Activated CD8-positive, alpha-beta T cell treated with anti-CD3 and anti-CD28 coated beads, Interleukin-2, amount 10 ng/mL, durations not matched to agents 7 days and 5 days (primary cell): ENCODE measurements around the gene C11orf42. TPM values are rescaled to one million over a fixed set of nuclear protein-coding genes. Genes with fewer than 3 reads are reported as not detected.

Experiments used
- ATAC-seq: fragments of 150-1000 bp; cut with Tn5 transposase; one replicate; pipeline ENCODE4 v1.10.0; 2021; ENCODE audit warnings: moderate library complexity
- CTCF ChIA-PET: fragments of 350-600 bp; sonication (Branson Sonifier 250); formaldehyde crosslinking; loops from one replicate; lab custom pipeline; 2021; ENCODE audit warnings: antibody characterized with exemption; lab: Charles Lee
- POLR2A ChIA-PET: fragments of 350-600 bp; sonication (Branson Sonifier 250); formaldehyde crosslinking; loops from one replicate; lab custom pipeline; 2021; ENCODE audit warnings: antibody characterized with exemption; lab: Charles Lee
- DNase-seq: peaks from one replicate; pipeline ENCODE4 v3.0.0-alpha.2; 2020
- H3K27ac Mint-ChIP-seq: one replicate; pipeline ENCODE4 v1.8.0; 2021; ENCODE audit warnings: mild to moderate bottlenecking, mixed read lengths
- H3K27me3 Mint-ChIP-seq: one replicate; pipeline ENCODE4 v1.8.0; 2021; ENCODE audit warnings: low read depth, mixed read lengths
- H3K36me3 Mint-ChIP-seq: one replicate; pipeline ENCODE4 v1.8.0; 2021; ENCODE audit warnings: low read depth, mixed read lengths
- H3K4me1 Mint-ChIP-seq: one replicate; pipeline ENCODE4 v1.8.0; 2021; ENCODE audit warnings: low read depth, mixed read lengths
- H3K4me3 Mint-ChIP-seq: one replicate; pipeline ENCODE4 v1.8.0; 2021; ENCODE audit warnings: mild to moderate bottlenecking, mixed read lengths
- H3K9me3 Mint-ChIP-seq: one replicate; pipeline ENCODE4 v1.8.0; 2022; ENCODE audit warnings: mixed read lengths; ENCODE audit not compliant: insufficient read depth
- total RNA-seq, 2 experiments: library from RNA; stranded (reverse); gene quantifications; one replicate each; pipeline ENCODE4 v1.2.3, GENCODE V29; 2021

C11orf42 gene, protein sequence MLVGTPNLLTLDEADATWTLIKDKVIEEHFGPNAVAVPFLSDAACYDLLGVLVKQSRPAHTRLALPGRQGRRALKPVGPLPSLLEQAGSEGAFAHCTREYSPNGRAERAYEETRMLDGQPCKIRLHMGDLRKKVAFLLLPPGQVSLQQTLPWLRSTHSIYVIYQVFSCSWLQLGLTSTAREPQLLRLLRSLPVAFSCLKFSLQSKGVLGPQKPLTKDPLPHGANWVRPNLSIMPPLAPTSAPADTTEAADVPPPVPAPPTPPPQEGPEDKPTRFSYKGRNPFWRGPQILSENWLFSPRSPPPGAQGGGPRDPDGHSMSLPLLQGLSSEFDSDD
- not detected for total RNA-seq

DNA sequence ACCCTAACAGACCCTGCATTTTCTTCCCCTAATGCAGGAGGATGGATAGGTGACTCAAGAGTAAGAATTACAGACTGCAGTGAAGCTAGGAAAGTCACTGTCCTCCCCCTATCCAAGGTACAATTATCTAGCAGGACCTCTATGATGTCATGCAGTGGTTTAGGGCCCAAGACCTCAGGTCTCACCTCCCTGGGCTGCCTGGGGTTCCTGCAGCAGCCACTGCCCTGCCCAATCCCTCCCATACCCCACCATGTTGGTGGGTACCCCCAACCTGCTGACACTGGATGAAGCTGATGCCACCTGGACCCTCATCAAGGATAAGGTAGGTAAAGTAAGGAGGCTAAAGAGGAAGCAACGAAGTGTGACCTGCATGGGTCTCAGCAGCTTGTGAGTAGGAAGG lies at the start of gene C11orf42:
TSS of gene C11orf42 (plus strand) at position 192 of the 400 bp plus-strand sequence. CDS start at position 251, 59 bp downstream.
- no peaks in the 10 kb centered on the region for H3K27me3 Mint-ChIP-seq
- no peak for ATAC-seq
- H3K9me3 Mint-ChIP-seq: no peaks in the 10 kb centered on the region
- no peak for DNase-seq
- no peak within 1 kb of the TSS for H3K4me3 Mint-ChIP-seq
- CTCF ChIA-PET: no interaction called here
- H3K36me3 Mint-ChIP-seq: peaks cover 18% of the 10 kb centered on the region
- H3K4me1 Mint-ChIP-seq: peaks cover 37% of the 10 kb centered on the region
- no peak within 1 kb of the TSS for H3K27ac Mint-ChIP-seq
- POLR2A ChIA-PET: interaction anchor here (2.0 kb wide), 1 partner anchor 30 kb away, joined by 5 read pairs; no protein-coding TSS in a partner anchor

DNA sequence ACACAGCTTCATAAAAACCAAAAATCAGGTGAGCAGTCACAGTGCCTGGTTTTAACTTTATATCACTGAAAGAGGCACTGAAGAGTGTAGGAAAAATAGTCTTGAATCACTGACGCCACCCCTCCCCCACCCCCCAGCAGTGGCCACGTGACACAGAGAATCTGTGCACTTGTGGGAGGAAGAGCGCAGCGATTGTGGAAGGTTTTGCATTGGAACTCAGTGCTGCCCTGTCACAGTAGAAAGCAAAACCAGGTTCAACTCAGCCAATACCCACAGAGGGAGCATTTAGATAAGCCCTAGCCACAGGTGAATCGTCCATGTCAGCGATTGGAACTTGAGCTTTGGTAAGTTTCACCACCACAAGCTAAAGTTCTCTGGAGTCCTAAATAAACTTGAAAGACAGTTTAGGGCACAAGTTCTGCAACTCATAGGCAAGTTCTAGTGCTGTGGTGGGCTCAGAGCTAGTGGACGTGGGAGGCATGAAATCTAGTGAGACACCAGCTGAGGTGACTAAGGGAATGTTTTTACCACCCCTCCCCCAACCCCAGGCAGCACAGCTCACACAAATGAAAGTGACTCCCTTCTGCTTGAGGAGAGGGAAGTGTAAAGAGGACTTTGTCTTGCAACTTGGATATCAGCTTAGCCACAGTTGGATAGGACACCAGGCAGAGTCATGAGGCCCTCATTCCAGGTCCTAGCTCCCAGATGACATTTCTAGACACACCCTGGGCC lies 48.6 kb upstream of the C11orf42 start:
- Mint-ChIP-seq H3K36me3 (no peaks in the 10 kb centered on the region), H3K4me3 (no peak overlapping the region), H3K27me3 (peaks cover 4% of the 10 kb centered on the region), H3K4me1 (no peaks in the 10 kb centered on the region), H3K9me3 (no peaks in the 10 kb centered on the region), H3K27ac (no peak overlapping the region)
- CTCF ChIA-PET: interaction anchor here (1.3 kb wide), 1 partner anchor 15 kb away, joined by 3 read pairs; no protein-coding TSS in a partner anchor
- DNase-seq: no peak
- POLR2A ChIA-PET: no interaction called here
- no peak for ATAC-seq

DNA sequence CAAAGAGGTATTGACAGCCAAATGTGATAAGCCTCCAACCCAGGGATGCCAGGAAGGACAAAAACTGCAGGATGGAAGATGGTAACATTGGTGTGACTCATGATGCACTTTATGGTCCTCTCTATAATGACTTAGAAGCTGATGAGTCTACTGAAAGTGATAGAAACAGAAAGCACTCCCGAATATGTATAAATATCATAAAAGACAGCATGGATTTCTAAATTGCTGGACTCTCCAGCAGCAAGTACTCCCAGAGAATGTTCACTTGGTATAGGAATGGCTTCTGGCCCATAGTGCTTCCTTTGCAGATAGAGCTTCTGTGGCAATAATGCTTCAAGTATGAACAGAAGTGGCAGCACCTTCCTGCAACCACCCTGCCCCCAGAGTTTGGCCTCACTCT lies 35.1 kb upstream of the C11orf42 start, which contains the start of gene OR52B2:
TSS of gene OR52B2 (minus strand) at position 101 of the 400 bp plus-strand sequence. CDS start at position 101, 0 bp downstream.
- CTCF ChIA-PET: no interaction called here
- Mint-ChIP-seq H3K9me3 (no peaks in the 10 kb centered on the region), H3K4me3 (no peak within 1 kb of the TSS), H3K4me1 (no peaks in the 10 kb centered on the region), H3K36me3 (no peaks in the 10 kb centered on the region), H3K27me3 (peaks cover 19% of the 10 kb centered on the region), H3K27ac (no peak within 1 kb of the TSS)
- DNase-seq (no peak), ATAC-seq (no peak)
- POLR2A ChIA-PET: no interaction called here

DNA sequence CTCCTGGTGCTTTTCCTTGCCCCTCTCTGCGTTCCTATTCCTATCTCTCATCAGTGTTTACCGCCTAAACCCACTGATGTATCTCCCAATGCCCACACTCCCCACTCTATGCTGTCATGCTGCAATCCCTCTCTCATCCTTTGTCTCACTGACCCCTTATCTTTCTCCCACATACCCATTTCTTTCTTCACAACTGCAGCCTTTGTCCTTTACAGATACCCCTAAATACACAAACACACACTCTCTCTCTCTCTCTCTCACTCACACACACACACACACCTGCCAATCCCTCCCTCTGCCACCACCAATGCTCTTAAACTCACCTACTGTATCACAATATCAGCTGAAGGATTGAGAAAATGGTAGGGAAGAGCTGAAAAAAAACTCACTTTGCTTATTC lies 29.9 kb upstream of the C11orf42 start:
- ChIA-PET POLR2A (interaction anchor here (1.0 kb wide), 1 partner anchor 127 kb away, joined by 3 read pairs; no protein-coding TSS in a partner anchor), CTCF (no interaction called here)
- H3K4me3 Mint-ChIP-seq: no peak overlapping the region
- no peak for DNase-seq
- no peaks in the 10 kb centered on the region for H3K36me3 Mint-ChIP-seq
- no peak overlapping the region for H3K27ac Mint-ChIP-seq
- peaks cover 10% of the 10 kb centered on the region for H3K27me3 Mint-ChIP-seq
- no peaks in the 10 kb centered on the region for H3K9me3 Mint-ChIP-seq
- no peak for ATAC-seq
- no peaks in the 10 kb centered on the region for H3K4me1 Mint-ChIP-seq

DNA sequence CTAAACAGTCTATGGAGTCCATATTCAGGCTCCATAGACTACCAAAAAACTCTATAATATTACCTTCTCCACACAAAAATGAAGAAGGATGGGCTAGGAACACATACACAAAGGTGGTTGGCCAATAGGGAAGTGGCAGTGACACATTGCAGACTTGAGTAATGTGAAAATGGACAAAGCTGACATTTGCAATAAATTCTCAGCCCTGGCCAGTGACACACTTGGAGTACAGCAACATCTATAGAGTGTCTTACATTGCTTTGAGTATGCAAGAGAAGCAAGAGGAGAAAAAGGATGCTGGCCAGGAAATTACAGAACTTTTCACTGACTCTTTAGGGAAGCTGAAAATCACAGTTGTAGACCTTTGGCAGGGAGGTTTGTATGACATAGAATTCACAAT lies 13.6 kb upstream of the C11orf42 start:
- no peak for DNase-seq
- H3K27ac Mint-ChIP-seq: no peak overlapping the region
- H3K27me3 Mint-ChIP-seq: peaks cover 6% of the 10 kb centered on the region
- H3K9me3 Mint-ChIP-seq: no peaks in the 10 kb centered on the region
- H3K4me1 Mint-ChIP-seq: peaks cover 15% of the 10 kb centered on the region
- CTCF ChIA-PET: no interaction called here
- ATAC-seq: no peak
- no peak overlapping the region for H3K4me3 Mint-ChIP-seq
- peaks cover 6% of the 10 kb centered on the region for H3K36me3 Mint-ChIP-seq
- POLR2A ChIA-PET: no interaction called here

DNA sequence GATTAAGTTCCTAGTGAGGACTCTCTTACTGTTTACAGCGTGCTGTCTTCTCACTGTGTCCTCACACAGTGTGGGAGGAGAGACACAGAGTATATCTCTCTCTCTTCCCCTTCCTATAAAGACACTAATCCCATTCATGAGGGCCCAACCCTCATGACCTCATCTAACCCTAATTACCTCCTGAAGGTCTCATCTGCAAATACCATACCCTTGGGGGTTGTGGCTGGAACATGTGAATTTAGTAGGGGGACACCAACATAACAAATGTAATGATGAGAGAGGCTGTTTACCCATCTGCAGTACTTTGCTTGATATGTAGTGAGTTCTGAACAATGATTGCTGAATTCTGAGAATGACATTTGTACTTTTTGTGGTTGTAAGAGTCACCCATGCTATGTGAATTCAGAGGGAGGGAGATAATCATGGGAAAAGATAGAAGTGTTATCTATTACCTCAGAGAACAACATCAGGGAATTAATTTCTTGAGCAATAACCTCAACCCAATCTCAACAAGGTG lies 11.2 kb upstream of the C11orf42 start:
- Mint-ChIP-seq H3K4me1 (peaks cover 26% of the 10 kb centered on the region), H3K27me3 (peaks cover 6% of the 10 kb centered on the region), H3K36me3 (peaks cover 6% of the 10 kb centered on the region), H3K4me3 (no peak overlapping the region), H3K9me3 (no peaks in the 10 kb centered on the region), H3K27ac (no peak overlapping the region)
- DNase-seq (no peak), ATAC-seq (no peak)
- ChIA-PET POLR2A (no interaction called here), CTCF (no interaction called here)

DNA sequence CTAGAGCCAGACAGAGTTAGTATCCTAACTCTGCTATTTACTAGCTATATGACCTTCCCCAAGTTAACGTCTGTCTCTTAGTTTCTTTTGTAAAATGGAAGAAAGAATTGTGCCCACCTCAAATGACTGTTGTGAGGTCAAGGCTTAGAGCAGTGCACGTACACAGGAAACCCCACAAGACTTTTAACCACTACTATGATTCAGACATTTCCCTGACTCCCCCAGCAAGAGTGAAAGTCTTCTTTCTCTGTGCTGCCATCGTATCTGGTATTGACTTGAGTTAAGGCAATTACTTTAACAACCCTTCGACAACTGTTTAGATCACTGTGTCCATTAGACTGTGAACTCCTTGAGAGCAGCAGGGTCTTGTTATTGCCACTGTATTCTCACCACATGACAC lies 9.0 kb upstream of the C11orf42 start:
- POLR2A ChIA-PET: interaction anchor here (1.2 to 1.4 kb wide), 2 partner anchors 34 to 38 kb away, joined by 4 to 5 read pairs; partner anchors contain the start of gene FHIP1B
- CTCF ChIA-PET: interaction anchor here (0.9 to 1.4 kb wide), 4 partner anchors 13 to 167 kb away, joined by 3 to 4 read pairs (median 3); no protein-coding TSS in a partner anchor
- Mint-ChIP-seq H3K4me3 (no peak overlapping the region), H3K36me3 (peaks cover 6% of the 10 kb centered on the region), H3K27me3 (peaks cover 6% of the 10 kb centered on the region), H3K4me1 (peaks cover 35% of the 10 kb centered on the region), H3K9me3 (no peaks in the 10 kb centered on the region), H3K27ac (peak overlapping the region; percentile 48)
- DNase-seq (peak; percentile 31), ATAC-seq (peak; percentile 85)

DNA sequence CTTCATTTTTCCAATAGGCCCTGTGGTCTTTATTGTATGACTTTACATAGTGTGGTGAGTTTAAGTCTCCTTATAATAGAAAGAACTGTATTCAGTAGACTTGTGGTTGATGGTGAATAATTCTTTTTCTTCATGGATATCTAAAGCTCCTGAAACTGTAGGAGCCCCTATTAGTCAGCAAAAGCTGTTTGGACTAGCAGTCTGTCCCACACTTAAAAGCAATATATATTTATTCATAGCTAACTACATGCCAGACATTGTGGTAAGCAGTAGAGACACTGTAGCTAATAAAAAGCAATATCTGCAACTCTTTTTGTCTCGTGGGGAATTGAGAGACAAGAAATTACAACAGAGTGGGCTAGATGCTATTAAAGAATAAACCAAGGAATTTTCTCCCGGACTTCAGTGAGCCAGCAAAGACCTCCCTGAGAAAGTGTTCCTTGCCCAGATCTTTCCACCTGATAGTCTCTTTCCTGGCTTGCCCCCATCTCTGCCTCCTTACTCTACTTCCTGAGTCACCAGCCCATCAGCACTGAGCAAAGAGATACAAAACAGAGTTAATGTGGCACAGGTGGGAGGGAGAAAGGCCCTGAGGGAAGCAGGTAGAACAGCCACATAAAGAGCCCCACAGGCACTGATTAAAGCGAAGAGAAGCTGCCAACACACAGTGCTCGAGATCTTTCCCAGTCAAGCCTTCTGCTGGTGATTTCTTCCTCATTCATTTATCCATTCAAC lies 7.7 kb upstream of the C11orf42 start:
- Mint-ChIP-seq H3K27ac (no peak overlapping the region), H3K4me3 (no peak overlapping the region), H3K36me3 (peaks cover 8% of the 10 kb centered on the region), H3K27me3 (no peaks in the 10 kb centered on the region), H3K4me1 (peaks cover 43% of the 10 kb centered on the region), H3K9me3 (no peaks in the 10 kb centered on the region)
- no peak for DNase-seq
- ChIA-PET POLR2A (interaction anchor here (1.2 kb wide), 1 partner anchor 37 kb away, joined by 4 read pairs; the partner anchor contains the start of gene FHIP1B), CTCF (interaction anchor here (1.3 to 1.6 kb wide), 2 partner anchors 28 to 53 kb away, joined by 3 to 4 read pairs; no protein-coding TSS in a partner anchor)
- no peak for ATAC-seq

DNA sequence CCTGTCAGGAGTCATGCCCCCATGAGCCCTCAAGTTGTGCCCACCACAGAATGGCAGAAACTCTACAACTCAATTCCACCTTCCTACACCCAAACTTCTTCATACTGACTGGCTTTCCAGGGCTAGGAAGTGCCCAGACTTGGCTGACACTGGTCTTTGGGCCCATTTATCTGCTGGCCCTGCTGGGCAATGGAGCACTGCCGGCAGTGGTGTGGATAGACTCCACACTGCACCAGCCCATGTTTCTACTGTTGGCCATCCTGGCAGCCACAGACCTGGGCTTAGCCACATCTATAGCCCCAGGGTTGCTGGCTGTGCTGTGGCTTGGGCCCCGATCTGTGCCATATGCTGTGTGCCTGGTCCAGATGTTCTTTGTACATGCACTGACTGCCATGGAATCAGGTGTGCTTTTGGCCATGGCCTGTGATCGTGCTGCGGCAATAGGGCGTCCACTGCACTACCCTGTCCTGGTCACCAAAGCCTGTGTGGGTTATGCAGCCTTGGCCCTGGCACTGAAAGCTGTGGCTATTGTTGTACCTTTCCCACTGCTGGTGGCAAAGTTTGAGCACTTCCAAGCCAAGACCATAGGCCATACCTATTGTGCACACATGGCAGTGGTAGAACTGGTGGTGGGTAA lies 6.1 kb upstream of the C11orf42 start, which contains the start of gene OR52W1:
TSS of gene OR52W1 (plus strand) at position 51 of the 637 bp plus-strand sequence. CDS start at position 51, 0 bp downstream.
- Mint-ChIP-seq H3K27me3 (no peaks in the 10 kb centered on the region), H3K4me1 (peaks cover 55% of the 10 kb centered on the region), H3K36me3 (peaks cover 13% of the 10 kb centered on the region), H3K4me3 (no peak within 1 kb of the TSS), H3K9me3 (no peaks in the 10 kb centered on the region), H3K27ac (no peak within 1 kb of the TSS)
- CTCF ChIA-PET: no interaction called here
- ATAC-seq (no peak), DNase-seq (no peak)
- POLR2A ChIA-PET: no interaction called here

DNA sequence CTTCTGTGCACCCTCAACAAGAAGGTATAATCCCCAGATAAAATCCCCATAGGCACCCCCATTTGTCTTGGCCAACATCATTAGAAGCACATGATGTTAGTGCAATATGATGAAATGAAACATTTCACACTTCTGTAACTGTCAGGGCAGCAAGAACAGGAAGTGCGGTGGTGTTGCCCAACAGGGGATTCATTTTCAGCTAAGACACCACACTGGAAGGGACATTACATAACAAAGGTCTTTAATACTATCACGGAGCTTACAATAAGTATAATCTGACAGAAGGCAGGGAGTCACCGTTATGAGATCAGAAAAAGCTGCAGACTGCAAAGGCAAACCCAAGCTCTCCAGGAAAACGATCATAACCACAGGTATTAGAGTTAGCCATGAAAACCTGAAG lies 4.4 kb upstream of the C11orf42 start:
- POLR2A ChIA-PET: no interaction called here
- peaks cover 55% of the 10 kb centered on the region for H3K4me1 Mint-ChIP-seq
- H3K4me3 Mint-ChIP-seq: no peak overlapping the region
- H3K27me3 Mint-ChIP-seq: no peaks in the 10 kb centered on the region
- H3K36me3 Mint-ChIP-seq: peaks cover 18% of the 10 kb centered on the region
- DNase-seq (no peak), ATAC-seq (no peak)
- CTCF ChIA-PET: interaction anchor here (0.8 to 1.2 kb wide), 2 partner anchors 18 to 117 kb away, joined by 3 read pairs; no protein-coding TSS in a partner anchor
- no peaks in the 10 kb centered on the region for H3K9me3 Mint-ChIP-seq
- H3K27ac Mint-ChIP-seq: no peak overlapping the region
